ENCODE results near the gene BRF1.

BRF1 gene

DNA sequence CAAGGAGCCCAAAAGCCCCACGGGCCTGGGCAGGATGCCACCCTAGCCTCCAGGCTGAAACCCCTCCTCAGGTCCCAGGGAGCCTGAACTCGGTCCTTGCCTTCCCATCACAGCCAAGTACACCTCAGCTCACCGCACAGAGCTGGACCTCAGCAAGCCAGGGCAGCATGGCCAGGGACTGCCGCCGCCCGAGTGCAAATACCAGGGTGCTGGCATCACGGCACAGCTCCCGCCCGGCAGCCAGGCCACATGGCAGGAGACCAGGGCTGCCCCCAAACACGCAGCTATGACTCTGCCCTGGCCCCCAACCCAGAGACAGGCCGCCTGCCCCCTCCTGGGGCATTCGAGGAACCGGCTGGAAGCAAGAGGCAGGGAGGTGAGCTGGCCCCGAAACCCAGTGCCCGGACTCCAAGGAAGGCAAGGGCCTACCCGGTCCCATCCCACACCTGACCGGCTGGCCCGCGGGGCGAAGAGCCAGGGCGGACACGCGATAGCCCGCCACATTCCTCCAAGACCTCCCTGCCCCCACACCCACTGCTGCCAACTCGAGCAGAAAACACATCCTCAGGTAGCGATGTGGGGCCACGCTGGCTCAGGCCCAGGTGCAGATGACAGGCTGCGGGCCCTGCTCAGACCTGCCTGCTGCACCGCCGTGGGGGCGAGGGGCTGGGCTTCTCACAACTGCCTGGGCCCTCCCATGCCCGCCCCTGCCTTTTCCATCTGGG lies 134.9 kb downstream of the BRF1 start:
- no peaks in the 10 kb centered on the region for H3K36me3 ChIP-seq
- no peak for DNase-seq
- TF ChIP-seq, protein P1, sequence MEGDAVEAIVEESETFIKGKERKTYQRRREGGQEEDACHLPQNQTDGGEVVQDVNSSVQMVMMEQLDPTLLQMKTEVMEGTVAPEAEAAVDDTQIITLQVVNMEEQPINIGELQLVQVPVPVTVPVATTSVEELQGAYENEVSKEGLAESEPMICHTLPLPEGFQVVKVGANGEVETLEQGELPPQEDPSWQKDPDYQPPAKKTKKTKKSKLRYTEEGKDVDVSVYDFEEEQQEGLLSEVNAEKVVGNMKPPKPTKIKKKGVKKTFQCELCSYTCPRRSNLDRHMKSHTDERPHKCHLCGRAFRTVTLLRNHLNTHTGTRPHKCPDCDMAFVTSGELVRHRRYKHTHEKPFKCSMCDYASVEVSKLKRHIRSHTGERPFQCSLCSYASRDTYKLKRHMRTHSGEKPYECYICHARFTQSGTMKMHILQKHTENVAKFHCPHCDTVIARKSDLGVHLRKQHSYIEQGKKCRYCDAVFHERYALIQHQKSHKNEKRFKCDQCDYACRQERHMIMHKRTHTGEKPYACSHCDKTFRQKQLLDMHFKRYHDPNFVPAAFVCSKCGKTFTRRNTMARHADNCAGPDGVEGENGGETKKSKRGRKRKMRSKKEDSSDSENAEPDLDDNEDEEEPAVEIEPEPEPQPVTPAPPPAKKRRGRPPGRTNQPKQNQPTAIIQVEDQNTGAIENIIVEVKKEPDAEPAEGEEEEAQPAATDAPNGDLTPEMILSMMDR (IDR thresholded peaks at IDR 0.05; ENCODE audit: low read depth, low read length), result no peak
- peaks cover 14% of the 10 kb centered on the region for H3K27me3 ChIP-seq
- no peaks in the 10 kb centered on the region for H3K4me1 ChIP-seq
- H3K9me3 ChIP-seq, result no peaks in the 10 kb centered on the region
- H3K4me3 ChIP-seq (ENCODE audit: low read depth, low read length), result no peak overlapping the region

DNA sequence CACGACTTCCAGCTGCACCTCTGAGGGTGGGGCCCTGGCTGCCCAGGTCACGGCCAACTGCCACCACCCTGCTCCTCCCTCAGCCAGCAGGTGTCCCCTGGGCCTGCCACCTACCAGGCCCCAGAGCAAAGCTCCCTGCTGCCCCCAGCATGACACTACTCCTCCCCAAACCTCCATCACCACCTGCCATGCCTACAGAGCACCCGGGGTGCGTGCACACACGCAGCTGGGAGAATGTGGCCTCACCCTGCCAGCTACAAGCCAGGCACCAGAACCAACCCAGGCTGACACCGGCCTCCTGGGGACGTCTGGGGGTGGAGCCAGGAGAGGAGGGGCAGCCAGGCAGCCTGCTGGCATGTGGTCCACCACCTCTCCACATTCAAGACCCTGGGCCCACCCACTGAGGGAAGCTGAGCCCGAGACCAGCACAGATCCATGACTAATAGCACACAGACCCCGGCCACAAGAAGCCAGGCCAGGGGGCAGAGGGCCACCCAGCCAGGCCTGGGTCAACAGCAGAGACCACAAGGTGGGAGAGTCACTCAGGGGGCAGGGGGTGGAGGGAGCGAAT lies 135.6 kb downstream of the BRF1 start:
- H3K4me1 ChIP-seq, result no peaks in the 10 kb centered on the region
- H3K27me3 ChIP-seq, result peaks cover 14% of the 10 kb centered on the region
- no peak for DNase-seq
- H3K9me3 ChIP-seq, result no peaks in the 10 kb centered on the region
- H3K4me3 ChIP-seq (ENCODE audit: low read depth, low read length), result no peak overlapping the region
- H3K36me3 ChIP-seq, result no peaks in the 10 kb centered on the region
- TF ChIP-seq, protein P1 (IDR thresholded peaks at IDR 0.05; ENCODE audit: low read depth, low read length), result no peak

DNA sequence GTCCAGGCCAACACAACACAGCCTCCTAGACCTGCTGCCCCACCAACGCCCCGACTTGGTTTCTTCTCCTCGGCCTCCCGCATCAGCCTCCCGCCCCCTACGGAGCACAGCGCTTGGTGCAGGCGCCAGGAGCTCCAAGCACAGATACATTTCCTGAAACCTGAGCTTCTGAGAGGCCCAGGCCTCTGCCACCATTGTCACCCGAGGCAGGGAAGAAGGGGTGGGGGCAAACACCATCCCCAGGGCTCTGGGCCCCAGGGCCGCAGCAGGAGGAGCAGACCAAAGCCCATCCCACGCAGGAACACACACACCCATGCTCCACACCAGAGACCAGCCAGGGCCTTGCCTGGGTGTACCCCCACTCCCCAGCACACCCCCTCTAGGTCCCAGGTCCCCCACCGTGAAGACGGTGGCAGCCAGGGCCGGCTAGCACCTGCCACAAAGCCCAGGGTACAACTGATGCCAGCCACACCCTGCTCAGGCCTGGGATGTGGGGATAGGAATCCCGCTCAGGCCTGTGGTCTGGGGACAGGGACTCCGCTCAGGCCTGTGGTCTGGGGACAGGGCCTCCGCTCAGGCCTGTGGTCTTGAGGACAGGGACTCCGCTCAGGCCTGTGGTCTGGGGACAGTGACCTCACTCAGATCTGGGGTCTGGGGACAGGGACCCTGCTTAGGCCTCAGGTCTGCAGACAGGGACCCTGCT lies 137.6 kb downstream of the BRF1 start:
- Histone ChIP-seq H3K36me3 (no peaks in the 10 kb centered on the region), H3K4me1 (no peaks in the 10 kb centered on the region), H3K27me3 (peaks cover 10% of the 10 kb centered on the region), H3K9me3 (no peaks in the 10 kb centered on the region), H3K4me3 (ENCODE audit: low read depth, low read length) (no peak overlapping the region)
- DNase-seq, result no peak
- TF ChIP-seq, protein P1 (IDR thresholded peaks at IDR 0.05; ENCODE audit: low read depth, low read length), result no peak

DNA sequence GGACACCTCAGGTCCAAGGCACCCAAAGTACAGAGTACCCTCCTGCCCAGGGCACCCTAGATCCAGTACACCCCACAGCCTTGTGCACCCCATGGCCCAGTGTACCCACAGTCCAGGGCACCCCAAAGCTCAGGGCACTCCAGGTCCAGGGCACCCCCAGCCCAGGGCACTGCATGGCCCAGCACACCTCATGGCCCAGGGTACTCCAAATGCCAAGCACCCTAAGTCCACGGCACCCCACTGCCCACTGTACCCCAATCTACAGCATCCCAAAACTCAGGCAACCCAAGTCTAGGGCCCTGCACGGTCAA lies 138.2 kb downstream of the BRF1 start:
- Histone ChIP-seq H3K4me3 (ENCODE audit: low read depth, low read length) (no peak overlapping the region), H3K9me3 (no peaks in the 10 kb centered on the region), H3K27me3 (peaks cover 7% of the 10 kb centered on the region), H3K4me1 (no peaks in the 10 kb centered on the region), H3K36me3 (no peaks in the 10 kb centered on the region)
- DNase-seq, result no peak
- TF ChIP-seq, protein P1 (IDR thresholded peaks at IDR 0.05; ENCODE audit: low read depth, low read length), result no peak

DNA sequence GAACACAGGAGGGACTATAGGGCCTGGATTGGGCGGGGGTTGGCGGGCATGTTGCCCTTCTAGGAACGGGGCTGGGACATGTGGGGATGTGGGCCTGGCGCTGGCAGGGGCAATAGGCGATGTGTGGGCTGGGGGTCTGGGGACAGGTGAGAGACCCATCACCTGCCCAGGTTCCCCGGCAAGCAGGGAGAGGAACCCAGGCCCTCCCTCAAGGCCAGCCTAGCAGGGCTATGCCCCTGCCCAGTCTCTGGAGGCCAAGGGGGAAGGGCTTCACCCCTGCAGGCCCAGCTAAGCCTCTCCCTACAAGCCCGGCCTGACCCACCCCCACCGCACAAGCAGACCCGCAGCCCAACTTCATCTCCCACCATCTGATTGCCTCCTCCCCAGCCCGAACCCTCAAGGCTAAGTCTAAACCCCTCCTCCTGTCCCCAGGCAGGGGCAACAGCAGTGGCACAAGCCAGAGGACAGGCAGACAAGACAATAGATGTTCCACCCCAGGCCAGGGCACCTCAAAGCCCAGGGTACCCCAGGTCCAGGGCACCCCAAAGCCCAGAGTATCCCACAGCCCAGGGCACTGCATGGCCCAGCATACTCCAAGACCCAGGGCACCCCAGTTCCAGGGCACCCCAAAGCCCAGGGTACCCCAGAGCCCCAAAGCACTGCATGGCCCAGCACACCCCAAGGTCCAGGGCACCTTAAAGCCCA lies 138.7 kb downstream of the BRF1 start:
- no peak overlapping the region for H3K4me3 ChIP-seq (ENCODE audit: low read depth, low read length)
- no peak for DNase-seq
- no peaks in the 10 kb centered on the region for H3K9me3 ChIP-seq
- peaks cover 2% of the 10 kb centered on the region; the same call in 1 of the 2 replicates for H3K27me3 ChIP-seq
- H3K36me3 ChIP-seq, result no peaks in the 10 kb centered on the region
- TF ChIP-seq, protein P1 (IDR thresholded peaks at IDR 0.05; ENCODE audit: low read depth, low read length), result no peak
- H3K4me1 ChIP-seq, result no peaks in the 10 kb centered on the region
